Renal pelvis (tissue), 4 donors: ENCODE data around the gene ZIC5. TPM values are rescaled to one million over a fixed set of nuclear protein-coding genes. Genes with fewer than 3 reads are reported as not detected.

Experiments used
- DNase-seq: peaks from one replicate; pipeline ENCODE4 v3.0.0-alpha.2; 2013
- polyA plus RNA-seq, 3 donors: library from polyadenylated mRNA; unstranded; fragments of 120-200 nt; gene quantifications; one replicate each; pipeline ENCODE4 v1.2.1, GENCODE V29; 2013; ENCODE audit not compliant: insufficient read length in 3 of 3

The ZIC5 gene
- polyA plus RNA-seq, 3 donors: 0.05 to 0.06 TPM; not detected in 1

DNA sequence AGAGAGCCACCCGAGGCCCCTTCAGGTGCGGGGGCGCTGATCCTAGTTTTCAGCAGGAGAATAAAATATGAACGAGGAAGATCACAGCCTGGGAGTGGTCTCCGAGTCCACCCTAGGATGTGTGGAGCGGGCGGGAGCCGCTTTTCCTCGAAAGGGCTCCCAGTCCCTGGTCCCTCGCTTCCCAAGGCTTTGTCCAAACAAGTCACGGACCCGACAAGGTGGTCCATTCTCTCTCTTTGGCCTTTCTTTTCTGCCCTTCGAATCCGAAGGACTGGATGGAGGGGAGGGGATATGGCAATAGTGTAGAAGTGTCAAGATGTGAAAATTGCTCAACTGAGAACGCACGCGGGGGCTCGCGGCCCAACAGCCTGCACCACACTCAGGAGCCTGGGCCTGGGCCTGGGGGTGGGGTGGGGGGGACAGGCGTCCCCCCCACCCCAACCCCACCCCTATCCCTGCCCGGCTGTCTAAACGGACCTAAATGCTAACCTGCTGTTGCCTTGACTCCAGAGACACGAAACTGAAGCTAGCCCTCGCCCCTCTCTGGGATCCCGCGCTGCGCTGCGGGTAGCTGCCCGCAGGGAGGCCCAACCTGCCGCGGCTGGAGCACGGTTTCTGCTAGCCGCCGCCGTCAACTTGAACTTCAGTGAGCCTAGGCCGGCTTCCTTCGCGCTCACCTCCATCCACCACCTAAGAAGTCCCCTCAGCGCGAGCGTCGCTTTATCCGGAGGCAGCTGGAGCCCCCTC lies 17.1 kb upstream of the ZIC5 start:
- no peak for DNase-seq

DNA sequence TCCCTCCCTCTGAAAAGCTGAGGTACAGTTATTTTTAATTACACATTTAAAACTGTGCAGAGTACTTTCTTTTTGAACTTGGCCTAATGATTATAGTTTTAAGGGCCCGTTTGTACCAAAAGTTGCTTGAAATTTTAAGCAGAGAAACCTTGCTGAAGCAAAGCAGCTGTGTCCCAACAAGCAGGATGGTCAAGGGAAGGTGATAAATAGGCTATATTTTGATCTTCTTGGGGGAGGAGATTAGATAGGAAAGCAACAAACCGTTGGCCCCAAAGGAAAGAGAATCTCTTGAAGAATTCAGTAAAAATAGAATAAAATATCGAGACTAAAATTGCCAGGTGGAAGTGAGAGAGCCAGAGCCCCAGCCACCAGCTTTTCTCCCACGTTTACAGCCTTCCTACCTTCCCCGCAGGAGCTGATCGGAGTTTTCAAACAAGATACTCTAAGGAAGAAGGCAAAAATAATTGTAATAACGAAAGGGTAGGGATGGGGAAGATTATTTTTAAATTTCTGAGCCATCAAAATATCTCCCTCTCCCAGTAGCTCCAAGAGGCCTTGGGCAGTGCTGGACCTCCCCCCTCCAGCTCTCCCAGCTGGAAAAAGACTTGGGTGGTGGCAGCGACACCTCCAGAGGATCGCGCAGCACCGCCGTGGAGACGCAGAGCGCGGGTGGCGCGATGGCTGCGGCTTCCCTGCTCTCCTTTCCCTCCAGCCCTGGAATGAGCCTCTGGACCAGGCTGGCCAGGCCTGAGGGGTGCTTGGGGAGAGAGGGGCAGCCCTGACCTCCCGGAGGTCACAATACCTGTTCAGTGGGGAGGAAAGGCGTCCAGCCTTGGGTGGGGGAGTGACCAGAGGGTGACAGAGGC lies 15.8 kb upstream of the ZIC5 start:
- DNase-seq: no peak

DNA sequence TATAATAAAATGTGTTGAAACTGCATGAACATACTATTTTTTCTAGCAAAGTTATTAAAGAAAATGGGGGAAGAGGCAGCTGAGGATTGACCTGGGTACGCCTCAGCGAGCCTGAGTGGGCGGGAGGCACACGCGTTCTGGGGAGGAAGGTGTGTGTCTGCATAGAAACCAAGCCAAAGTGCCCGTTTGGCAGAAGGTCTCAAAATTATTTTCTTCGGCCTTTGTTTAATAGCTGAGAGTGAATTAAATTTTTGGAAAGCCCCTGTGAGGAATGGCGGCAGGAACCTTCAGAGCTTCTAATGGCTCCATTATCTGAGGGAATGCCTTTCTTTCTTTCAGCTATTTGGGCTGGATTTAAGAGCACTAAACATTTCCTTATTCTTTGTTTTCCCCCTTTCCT lies 15.2 kb upstream of the ZIC5 start:
- DNase-seq: no peak

DNA sequence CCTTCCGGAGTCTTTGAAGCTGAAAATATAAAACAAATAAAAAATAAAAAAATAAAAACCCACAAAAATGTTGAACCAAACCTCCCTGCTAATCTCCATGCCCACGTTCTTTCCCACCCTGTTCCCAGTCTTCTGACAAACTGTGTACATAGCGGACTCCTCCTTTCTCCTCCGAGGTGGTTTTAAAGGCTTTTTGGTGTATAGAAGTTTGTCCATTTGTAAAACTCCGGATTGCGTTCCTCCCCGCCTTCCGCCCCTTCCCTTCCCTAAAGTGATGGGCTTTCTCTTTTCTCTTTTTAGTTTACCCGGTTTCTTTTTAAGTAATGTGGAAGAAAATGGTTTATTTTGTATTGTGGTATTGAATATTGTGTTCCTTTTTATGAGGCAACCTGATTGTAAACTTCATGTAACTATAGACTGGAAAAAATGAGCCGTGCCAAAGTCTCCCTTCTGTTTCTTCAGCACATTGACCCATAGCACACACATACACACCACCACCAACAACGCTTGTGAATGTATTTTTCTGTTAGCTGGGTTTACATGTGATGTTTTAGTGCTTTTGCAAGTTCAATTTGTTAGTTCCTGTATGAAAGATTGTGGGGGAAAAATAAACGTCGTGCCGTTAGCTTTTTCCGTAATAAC lies 14.4 kb upstream of the ZIC5 start:
- DNase-seq: no peak

DNA sequence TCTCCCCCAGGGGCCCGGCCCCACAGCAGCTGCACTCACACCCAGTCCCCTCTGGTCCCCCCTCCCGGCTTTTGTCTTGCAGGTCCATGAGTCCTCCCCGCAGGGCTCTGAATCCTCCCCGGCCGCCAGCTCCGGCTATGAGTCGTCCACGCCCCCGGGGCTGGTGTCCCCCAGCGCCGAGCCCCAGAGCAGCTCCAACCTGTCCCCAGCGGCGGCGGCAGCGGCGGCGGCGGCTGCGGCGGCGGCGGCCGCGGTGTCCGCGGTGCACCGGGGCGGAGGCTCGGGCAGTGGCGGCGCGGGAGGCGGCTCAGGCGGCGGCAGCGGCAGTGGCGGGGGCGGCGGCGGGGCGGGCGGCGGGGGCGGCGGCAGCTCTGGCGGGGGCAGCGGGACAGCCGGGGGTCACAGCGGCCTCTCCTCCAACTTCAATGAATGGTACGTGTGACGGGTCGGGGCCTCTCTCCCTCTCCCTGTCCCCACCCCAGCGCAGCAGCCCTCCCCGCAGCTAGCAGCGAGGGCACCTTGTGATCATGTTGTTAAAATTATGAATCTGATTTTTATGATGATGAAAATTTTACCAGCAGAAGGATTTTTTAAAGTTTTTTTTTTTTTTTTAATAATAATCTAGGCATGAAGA lies 13.8 kb upstream of the ZIC5 start:
- no peak for DNase-seq

DNA sequence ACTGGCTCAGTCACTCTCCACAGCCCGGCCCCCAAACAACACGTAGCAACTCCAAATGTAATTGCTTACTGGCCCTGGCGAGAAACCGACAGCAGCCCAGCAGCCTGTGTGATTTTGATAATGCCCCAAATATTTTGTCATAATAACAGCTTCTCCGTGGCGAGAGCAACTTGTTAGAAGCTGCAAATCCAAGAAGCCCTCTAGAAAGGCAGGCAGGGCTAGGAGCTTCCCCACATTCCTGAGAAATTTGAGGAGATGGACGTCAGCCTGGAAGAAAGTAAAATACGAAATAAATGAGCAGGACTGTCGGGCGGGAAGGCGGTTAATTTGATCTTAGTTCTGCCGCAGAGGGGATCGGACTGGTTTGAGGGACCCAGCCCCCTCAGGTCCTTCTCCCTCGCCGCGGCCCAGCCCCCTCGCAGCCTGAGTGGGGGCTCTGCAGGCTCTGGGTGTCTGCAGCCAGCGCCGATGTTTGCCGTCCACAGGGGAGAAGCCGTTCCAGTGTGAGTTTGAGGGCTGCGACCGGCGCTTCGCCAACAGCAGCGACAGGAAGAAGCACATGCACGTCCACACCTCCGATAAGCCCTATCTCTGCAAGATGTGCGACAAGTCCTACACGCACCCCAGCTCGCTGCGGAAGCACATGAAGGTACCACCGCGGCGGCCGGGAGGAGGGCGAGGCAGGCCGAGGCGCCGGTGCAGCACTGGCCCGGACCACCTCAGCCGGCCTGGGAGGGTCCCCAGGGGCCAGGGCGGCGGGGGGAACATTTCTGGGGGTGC lies 13.1 kb upstream of the ZIC5 start:
- no peak for DNase-seq

DNA sequence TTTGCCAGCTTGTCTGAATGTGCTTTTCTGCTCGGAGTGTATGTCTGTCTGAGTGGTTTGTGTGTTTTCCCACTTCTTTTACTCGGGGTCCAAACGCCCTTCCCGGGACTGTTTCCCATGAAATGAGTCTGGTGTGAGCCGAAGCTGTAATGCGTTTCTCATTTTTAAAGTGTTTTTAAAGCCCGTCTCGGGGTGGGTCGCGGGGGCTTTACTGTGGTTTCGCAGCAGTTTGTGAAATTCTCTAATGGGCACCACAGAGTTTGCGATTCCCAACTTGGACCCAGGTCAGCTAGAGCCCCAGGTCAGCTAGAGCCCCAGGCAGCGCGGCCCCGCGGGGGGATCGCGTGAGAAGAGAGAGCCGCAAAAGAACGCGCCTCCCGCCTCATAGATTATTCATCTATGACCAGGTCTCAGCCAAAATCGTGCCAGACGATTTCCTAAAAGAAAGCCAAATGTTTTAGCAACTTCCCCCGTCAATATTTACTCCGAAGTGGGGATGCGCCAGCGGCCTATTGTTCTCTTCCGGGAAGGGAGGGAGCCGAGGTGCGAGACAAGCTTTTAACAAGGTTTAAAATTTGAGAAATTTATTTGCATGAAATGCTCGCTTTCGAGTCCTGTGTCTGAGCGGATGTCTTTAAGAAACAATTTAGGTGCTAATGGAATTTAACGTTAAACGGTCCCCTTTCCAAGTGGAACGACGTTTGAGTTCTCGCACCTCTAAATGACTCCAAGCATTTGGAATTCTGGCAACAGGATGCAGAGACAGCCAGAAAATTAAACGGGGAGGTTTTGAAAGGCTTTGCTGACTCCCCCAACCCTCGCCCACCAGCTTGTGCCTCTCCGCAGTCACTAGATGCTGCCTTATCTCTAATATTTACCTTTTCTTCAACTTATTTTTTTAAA lies 12.2 kb upstream of the ZIC5 start:
- no peak for DNase-seq

DNA sequence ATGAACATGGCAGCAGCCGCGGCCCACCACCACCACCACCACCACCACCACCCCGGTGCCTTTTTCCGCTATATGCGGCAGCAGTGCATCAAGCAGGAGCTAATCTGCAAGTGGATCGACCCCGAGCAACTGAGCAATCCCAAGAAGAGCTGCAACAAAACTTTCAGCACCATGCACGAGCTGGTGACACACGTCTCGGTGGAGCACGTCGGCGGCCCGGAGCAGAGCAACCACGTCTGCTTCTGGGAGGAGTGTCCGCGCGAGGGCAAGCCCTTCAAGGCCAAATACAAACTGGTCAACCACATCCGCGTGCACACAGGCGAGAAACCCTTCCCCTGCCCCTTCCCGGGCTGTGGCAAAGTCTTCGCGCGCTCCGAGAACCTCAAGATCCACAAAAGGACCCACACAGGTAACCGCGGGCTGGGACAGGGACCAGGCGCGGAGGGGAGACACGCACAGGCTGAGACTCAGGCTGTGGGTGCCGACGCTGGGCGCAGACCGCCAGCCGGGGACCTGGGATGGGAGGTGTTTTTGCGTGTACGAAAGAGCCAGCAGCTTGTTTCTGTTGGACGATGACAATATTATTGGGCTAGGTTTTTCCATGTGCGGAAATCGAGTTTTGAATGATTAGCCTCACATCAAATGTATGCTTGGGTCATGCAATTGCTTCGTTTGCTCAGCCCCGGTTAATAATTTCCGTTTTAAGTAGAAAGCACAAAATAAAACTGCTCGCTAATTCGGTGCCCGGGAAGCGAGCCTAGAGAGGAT lies 11.3 kb upstream of the ZIC5 start:
- DNase-seq: no peak

DNA sequence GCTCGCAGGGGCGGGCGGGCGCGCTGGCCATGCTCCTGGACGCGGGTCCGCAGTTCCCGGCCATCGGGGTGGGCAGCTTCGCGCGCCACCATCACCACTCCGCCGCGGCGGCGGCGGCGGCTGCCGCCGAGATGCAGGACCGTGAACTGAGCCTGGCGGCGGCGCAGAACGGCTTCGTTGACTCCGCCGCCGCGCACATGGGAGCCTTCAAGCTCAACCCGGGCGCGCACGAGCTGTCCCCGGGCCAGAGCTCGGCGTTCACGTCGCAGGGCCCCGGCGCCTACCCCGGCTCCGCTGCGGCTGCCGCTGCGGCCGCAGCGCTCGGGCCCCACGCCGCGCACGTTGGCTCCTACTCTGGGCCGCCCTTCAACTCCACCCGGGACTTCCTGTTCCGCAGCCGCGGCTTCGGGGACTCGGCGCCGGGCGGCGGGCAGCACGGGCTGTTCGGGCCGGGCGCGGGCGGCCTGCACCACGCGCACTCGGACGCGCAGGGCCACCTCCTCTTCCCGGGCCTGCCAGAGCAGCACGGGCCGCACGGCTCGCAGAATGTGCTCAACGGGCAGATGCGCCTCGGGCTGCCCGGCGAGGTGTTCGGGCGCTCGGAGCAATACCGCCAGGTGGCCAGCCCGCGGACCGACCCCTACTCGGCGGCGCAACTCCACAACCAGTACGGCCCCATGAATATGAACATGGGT lies 10.6 kb upstream of the ZIC5 start:
- no peak for DNase-seq

DNA sequence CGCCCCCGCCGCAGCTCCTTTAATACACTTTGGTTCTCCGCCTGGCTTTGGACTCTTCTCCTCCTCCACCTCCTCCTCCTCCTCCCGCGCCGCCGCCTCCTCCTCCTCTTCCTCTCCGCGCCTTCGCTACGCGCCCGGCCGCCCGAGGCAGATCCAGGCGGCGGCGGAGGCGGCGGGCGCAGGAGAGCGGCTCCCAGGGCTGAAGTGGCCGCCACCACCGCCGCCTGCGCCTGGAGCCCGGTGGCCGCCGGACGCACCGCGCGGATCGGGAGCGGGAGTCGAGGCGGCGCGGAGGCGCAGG lies 10.1 kb upstream of the ZIC5 start, which contains the start of gene ZIC2:
Gene ZIC2, plus strand, starts transcription at position 50 of the 301 bp plus-strand sequence. CDS start 281 bp downstream, outside the sequence.
- no peak for DNase-seq

DNA sequence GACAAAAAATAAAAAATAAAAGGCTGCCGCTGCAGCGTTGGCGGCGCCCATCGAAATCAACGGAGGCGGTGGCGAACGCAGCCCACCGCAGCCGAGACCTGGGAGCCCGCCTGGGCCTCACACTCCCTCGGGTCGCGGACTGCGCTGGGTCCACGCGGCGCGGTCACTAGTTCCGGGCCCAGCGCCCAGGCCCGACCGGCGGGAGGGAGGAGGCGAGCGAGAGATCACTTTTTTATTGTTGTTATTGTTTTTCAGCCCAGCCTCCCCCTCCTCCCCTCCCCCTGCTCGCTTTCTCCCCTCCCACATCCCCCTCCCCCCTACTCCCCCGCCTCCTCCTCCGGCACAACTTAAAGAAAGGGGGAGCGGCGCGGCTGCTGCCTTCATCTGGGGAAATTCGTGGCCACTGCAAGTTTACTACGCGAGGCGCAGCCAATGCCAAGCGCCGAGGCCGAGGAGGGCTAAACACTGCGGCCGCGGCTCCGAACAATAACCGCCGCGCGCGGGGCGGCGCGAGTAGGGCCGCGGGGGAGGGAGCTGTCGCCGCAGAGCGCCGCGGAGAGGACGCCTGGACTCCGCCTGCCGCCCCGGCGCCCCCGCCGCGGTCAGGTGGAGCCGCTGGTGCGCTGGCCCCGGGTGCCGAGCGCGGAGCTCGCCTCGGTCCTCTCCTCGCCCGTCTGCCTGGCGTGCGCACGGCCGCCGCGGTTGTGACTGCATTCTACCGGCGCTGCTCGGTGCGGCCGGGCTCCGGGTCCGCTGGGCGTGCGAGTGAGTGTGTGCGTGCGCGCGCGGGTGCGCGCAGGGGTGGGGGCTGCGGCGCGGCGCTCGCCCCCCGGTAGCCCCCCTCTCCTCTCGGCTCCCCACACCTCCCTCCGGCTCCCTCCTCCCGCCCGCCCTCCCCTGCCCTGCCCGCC lies 9.5 kb upstream of the ZIC5 start:
- no peak for DNase-seq

DNA sequence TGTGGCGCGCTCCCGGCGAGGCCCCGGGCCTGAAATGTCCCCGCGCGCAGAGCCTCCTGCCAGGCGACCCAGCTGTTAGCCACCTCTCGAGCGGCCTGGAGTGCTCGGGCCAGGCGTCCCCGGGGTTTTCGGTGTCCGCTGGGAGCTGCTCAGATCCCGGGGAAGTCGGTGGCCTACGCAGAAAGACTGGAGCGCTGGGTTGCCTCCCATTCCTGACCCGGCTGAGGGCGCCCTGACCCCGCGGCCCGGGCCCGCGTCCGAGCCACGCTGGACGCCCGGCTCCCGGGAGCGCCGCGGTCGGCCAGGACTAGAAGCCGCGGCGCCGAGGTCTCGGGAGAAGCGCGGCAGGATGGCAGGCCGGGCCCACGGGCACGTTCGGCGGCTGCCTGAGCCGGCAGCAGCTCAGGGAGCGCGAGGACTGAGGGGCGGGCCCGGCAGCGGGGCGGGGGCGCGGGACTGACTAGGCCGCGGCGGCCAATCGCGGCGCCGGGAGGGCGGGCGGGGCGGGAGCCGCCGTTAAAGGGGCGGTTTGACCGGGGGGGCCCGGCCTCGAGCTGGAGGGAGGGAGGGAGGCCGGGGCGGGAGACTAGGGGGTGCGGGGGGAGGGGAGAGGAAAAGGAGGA lies 8.7 kb upstream of the ZIC5 start:
- no peak for DNase-seq

DNA sequence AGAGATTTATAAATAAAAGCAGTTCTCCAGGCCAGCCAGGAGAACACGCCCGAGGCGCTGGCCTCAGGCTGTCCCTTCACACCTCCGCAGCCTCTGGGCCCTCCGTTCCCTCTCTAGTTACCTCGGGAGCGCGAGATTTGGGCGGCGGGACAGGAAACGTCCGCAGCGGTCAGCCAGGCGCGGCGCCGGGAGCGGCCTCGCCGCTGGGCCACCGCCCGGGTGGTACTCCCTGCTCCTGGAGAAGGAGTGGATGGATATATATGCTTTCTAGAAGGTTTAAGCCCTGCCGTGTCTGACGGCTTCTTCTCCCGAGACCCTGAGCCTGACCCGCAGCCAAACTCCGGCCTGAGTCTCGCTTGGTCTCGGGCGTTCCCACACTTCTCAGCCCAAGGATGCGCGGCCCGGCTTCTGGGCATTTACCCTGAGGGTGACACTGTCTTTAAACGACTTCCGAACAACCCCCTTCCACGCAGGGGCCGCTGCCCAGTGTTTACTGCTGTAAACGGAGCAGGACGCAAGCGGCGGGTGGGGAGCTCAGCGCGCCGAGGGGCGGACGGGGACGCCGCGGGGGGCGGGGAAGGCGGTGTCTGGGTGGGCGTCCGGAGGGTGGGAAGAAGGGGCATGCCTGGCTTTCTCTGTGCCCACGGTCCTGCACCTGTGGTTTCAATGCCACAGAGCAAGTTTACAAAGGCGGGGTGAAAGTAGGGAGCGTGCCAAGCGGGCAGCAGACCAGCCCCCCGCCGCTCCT lies 8.1 kb upstream of the ZIC5 start:
- no peak for DNase-seq

DNA sequence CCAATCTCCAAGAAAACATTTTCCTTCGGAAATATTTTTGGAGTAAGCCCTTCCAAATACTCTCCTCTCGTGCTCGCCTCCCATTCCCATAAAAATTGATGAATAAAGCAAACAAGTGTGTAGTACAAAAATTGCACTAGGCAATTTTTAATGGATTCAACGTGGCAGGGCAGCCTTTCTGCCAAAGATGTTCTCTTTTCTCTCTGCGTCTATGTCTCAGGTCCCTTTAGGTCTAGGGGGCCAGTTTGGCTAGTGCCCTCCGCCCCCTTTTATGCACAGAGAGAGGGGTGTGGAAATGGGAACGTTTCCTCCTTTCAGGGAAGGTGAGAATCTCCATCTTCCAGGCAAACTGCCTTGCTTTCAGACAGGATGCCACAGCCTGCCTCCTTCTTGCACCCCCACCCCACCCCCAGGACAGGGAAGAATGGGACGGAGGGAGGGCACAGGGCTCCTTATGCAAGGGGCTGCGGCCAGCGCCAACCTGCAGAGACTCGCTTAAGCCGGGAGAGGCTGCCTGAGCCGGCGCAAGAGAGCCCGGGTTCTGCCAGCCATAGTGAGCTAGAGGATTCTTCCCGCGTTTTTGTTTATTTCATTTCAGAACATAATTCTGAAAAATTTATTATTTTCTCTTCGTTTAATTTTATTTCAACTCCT lies 7.4 kb upstream of the ZIC5 start:
- DNase-seq: no peak

DNA sequence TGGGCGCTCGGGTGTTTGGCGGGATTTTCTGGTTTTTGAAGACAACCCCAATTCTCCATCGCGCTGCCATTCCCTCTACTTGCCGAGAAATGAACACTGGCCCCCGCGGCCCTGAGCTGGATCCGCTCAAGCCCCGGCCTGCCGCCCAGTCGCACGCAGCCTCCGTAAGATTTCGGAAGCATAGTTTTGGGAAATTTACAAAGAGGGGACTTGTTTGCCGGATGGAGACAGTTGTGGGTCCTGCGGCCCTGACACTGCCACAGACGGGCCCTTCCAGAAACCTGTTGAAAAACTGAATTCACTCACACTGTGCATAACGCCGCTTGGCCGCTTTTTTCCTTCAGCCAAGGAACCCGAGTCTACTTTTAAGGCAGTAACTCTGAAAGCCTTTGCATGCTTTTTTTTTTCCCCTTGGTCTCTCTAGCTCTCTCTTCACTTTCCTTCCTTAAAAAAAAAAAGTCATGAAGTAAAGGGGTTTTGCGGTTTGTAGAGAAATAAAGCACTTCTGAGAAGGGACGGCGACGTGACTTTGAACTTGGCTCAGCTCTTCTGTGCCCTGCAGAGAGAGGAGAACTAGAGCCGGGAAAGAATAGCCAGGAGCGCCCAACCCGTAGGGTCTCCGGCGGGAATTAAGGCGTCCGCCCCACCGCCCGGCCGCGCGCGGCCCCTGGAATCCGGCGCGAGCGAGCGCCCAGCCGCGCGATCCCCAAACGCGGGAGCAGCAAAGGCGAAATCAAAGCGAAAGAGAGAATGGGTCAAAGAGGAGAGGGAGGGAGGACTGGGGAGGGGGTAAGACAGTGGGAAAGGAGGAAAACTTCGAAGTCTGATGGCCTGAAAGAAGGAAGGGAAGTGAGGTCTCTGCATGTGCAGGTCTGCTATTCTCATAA lies 6.6 kb upstream of the ZIC5 start:
- DNase-seq: no peak
